Activated T-cell treated with anti-CD3 and anti-CD28 coated beads, Interleukin-2, amount 50 U/mL, for 48 hours (primary cell): ENCODE data around the gene PRKAR1B.
A peak's percentile ranks its signal among the peaks of the same experiment; 100 is the strongest.

Experiments used
- DNase-seq, 2 experiments: peaks; one replicate each; pipeline ENCODE4 v3.0.0-alpha.2; 2020

PRKAR1B gene

GRCh38 chr7:601595-602340, 125.3 kb downstream of the PRKAR1B start:
- peak; percentile 95 to 96 for DNase-seq

GRCh38 chr7:601036-601594, 126.0 kb downstream of the PRKAR1B start:
- no peak for DNase-seq

- no peak for DNase-seq
Observed at GRCh38 chr7:600149-601035, 126.7 kb downstream of the PRKAR1B start.

- DNase-seq, result no peak
Observed at GRCh38 chr7:598899-599298, 128.2 kb downstream of the PRKAR1B start.

GRCh38 chr7:597348-598178, 129.5 kb downstream of the PRKAR1B start:
- DNase-seq, result no peak

- DNase-seq, result no peak
Observed at GRCh38 chr7:596819-597182, 130.3 kb downstream of the PRKAR1B start.

GRCh38 chr7:596071-596818, 130.8 kb downstream of the PRKAR1B start:
- no peak for DNase-seq

GRCh38 chr7:595621-596010, 131.5 kb downstream of the PRKAR1B start:
- no peak for DNase-seq

GRCh38 chr7:594920-595620, 132.0 kb downstream of the PRKAR1B start:
- no peak for DNase-seq

GRCh38 chr7:594212-594913, 132.7 kb downstream of the PRKAR1B start:
- DNase-seq, result no peak

- DNase-seq, result no peak
Observed at GRCh38 chr7:593324-594115, 133.6 kb downstream of the PRKAR1B start.

- DNase-seq, result no peak
Observed at GRCh38 chr7:591856-592628, 135.0 kb downstream of the PRKAR1B start.

- no peak for DNase-seq
Observed at GRCh38 chr7:590731-591551, 136.1 kb downstream of the PRKAR1B start.

GRCh38 chr7:589781-590575, 137.1 kb downstream of the PRKAR1B start:
- DNase-seq, result no peak

GRCh38 chr7:587767-588166, 139.3 kb downstream of the PRKAR1B start:
- DNase-seq, result no peak

GRCh38 chr7:586494-586893, 140.6 kb downstream of the PRKAR1B start:
- no peak for DNase-seq

GRCh38 chr7:585873-586272, 141.2 kb downstream of the PRKAR1B start:
- DNase-seq, result no peak
